HCT116 (cell line): ENCODE results near the gene UBE2E2. TPM values are rescaled to one million over a fixed set of nuclear protein-coding genes. Genes with fewer than 3 reads are reported as not detected.

Experiments
- ATAC-seq: fragments of 200-7000 bp; cut with Tn5 transposase; 2 replicates; pipeline ENCODE4 v1.9.1; 2020; ENCODE audit warnings: mild to moderate bottlenecking, moderate library complexity
- BruUV-seq: library from RNA; stranded (reverse); fragments of 400-500 nt; replicated peaks from 2 replicates; lab custom pipeline; 2021; lab: Mats Ljungman, UMichigan
- CTCF ChIA-PET: fragments of 300-600 bp; sonication (Branson Sonifier 250); formaldehyde crosslinking; loops from one replicate; lab custom pipeline; 2021; ENCODE audit warnings: antibody characterized with exemption; lab: Charles Lee
- POLR2A ChIA-PET: fragments of 300-600, 350-600 bp; sonication (Branson Sonifier 250); formaldehyde crosslinking; loops from one replicate; lab custom pipeline; 2021; ENCODE audit warnings: antibody characterized with exemption; lab: Charles Lee
- RAD21 ChIA-PET, 2 experiments: fragments of 300-600 bp; sonication (Branson Sonifier 250); formaldehyde crosslinking; loops; one replicate each; lab custom pipeline; 2023; ENCODE audit warnings: low total read pairs in 2 of 2; ENCODE audit not compliant: uncharacterized antibody in 2 of 2, unreplicated experiment in 2 of 2, low non-redundant PET in 1 of 2; lab: Charles Lee
- DNase-seq: peaks from one replicate; pipeline ENCODE4 v3.0.0-alpha.2; 2010; ENCODE audit warnings: low read depth, low spot score
- H2AFZ ChIP-seq: fragments of 200-600 bp; shearing (Covaris generic), sonication (generic); 2 replicates; pipeline ENCODE4 v1.6.1; 2017; ENCODE audit warnings: low read depth, mixed run types, mixed read lengths, antibody characterized with exemption, low read length; ENCODE audit not compliant: poor library complexity, severe bottlenecking
- H3K27ac ChIP-seq: 2 replicates; pipeline ENCODE4 v1.5.1; 2012; ENCODE audit warnings: low read depth, low read length
- H3K27me3 ChIP-seq: fragments of 200-600 bp; sonication (generic); 2 replicates; pipeline ENCODE4 v1.6.1; 2016; ENCODE audit warnings: mixed run types, low read length, mixed read lengths; ENCODE audit not compliant: insufficient read depth
- H3K36me3 ChIP-seq, 2 experiments: fragments of 200-500 bp in 1 of 2; fragments of 200-600 bp in 1 of 2; sonication (Bioruptor generic) in 1 of 2; sonication (generic) in 1 of 2; 2 replicates each; pipeline versions ENCODE4 v1.5.1 to v1.6.1; 2014 to 2016; ENCODE audit warnings: low read length in 2 of 2, inconsistent platforms in 1 of 2, mixed read lengths in 1 of 2, mixed run types in 1 of 2; ENCODE audit not compliant: insufficient read depth in 2 of 2, control insufficient read depth in 1 of 2
- H3K4me1 ChIP-seq, 2 experiments: fragments of 200-600 bp in 1 of 2; sonication (generic) in 1 of 2; 2 replicates each; pipeline versions ENCODE4 v1.5.1 to v1.6.1; 2012 to 2017; ENCODE audit warnings: low read length in 2 of 2, inconsistent platforms in 1 of 2, mild to moderate bottlenecking in 1 of 2, mixed read lengths in 1 of 2, mixed run types in 1 of 2, moderate library complexity in 1 of 2; ENCODE audit not compliant: insufficient read depth in 2 of 2, control insufficient read depth in 1 of 2
- H3K4me2 ChIP-seq: fragments of 200-600 bp; sonication (generic); 2 replicates; pipeline ENCODE4 v1.6.1; 2017; ENCODE audit warnings: mixed run types, low read length, mixed read lengths
- H3K4me3 ChIP-seq, 2 experiments: fragments of 200-600 bp in 1 of 2; sonication (generic) in 1 of 2; replicated peaks in 1 of 2; 2 replicates each; pipeline ENCODE4 v1.5.1; 2011 to 2016; ENCODE audit warnings: low read length in 2 of 2, control low read depth in 1 of 2, low read depth in 1 of 2, mild to moderate bottlenecking in 1 of 2, mixed read lengths in 1 of 2, mixed run types in 1 of 2
- H3K79me2 ChIP-seq: fragments of 200-600 bp; sonication (generic); 2 replicates; pipeline ENCODE4 v1.6.1; 2017; ENCODE audit warnings: mild to moderate bottlenecking, mixed run types, low read length, moderate library complexity, mixed read lengths; ENCODE audit not compliant: insufficient read depth
- H3K9ac ChIP-seq: fragments of 200-600 bp; sonication (generic); 2 replicates; pipeline ENCODE4 v1.6.1; 2016; ENCODE audit warnings: low read length, mixed read lengths
- H3K9me2 ChIP-seq: fragments of 200-600 bp; sonication (generic), shearing (Covaris generic); 2 replicates; pipeline ENCODE4 v1.6.1; 2017; ENCODE audit warnings: mixed run types, mild to moderate bottlenecking, moderate library complexity; ENCODE audit not compliant: insufficient read depth
- H3K9me3 ChIP-seq, 2 experiments: fragments of 200-500 bp in 1 of 2; fragments of 200-600 bp in 1 of 2; sonication (Bioruptor generic) in 1 of 2; sonication (generic) in 1 of 2; 2 replicates each; pipeline ENCODE4 v1.6.1; 2014 to 2017; ENCODE audit warnings: low read length in 2 of 2, mixed read lengths in 2 of 2, inconsistent platforms in 1 of 2, low read depth in 1 of 2, mild to moderate bottlenecking in 1 of 2, mixed run types in 1 of 2, moderate library complexity in 1 of 2; ENCODE audit not compliant: control insufficient read depth in 1 of 2, insufficient read depth in 1 of 2
- H4K20me1 ChIP-seq: fragments of 200-600 bp; sonication (generic), shearing (Covaris generic); 2 replicates; pipeline ENCODE4 v1.6.1; 2017; ENCODE audit warnings: mixed run types, mild to moderate bottlenecking, moderate library complexity; ENCODE audit not compliant: insufficient read depth
- CBX3 ChIP-seq: IDR thresholded peaks from 2 replicates; pipeline ENCODE4 v1.6.1; 2012; ENCODE audit warnings: low read depth
- JUND ChIP-seq: IDR thresholded peaks from 2 replicates; pipeline ENCODE4 v1.6.1; 2012
- RAD21 ChIP-seq: IDR thresholded peaks from 2 replicates; pipeline ENCODE4 v1.6.1; 2012; ENCODE audit warnings: low read depth, mild to moderate bottlenecking
- TCF7L2 ChIP-seq: IDR thresholded peaks from 2 replicates; pipeline ENCODE4 v1.7.0; 2011; ENCODE audit warnings: borderline replicate concordance, inconsistent platforms; ENCODE audit not compliant: insufficient read depth, insufficient read length; ENCODE audit errors: extremely low read depth
- intact Hi-C: fragments of 100-400 bp; cut with micrococcal nuclease; formaldehyde crosslinking; loops from 2 replicates; pipeline ENCODE4 v1.10.0; 2022
- total RNA-seq: library from RNA; stranded (reverse); gene quantifications from one replicate; pipeline ENCODE4 v1.2.1, GENCODE V29; 2021; ENCODE audit not compliant: unreplicated experiment
- TF ChIP-seq, protein P1 (sequence below): IDR thresholded peaks from 2 replicates; pipeline ENCODE4 v1.6.1; 2012; ENCODE audit warnings: low read depth

Gene UBE2E2
- total RNA-seq, 1 experiment from 2014 or later = 21.4 TPM

DNA sequence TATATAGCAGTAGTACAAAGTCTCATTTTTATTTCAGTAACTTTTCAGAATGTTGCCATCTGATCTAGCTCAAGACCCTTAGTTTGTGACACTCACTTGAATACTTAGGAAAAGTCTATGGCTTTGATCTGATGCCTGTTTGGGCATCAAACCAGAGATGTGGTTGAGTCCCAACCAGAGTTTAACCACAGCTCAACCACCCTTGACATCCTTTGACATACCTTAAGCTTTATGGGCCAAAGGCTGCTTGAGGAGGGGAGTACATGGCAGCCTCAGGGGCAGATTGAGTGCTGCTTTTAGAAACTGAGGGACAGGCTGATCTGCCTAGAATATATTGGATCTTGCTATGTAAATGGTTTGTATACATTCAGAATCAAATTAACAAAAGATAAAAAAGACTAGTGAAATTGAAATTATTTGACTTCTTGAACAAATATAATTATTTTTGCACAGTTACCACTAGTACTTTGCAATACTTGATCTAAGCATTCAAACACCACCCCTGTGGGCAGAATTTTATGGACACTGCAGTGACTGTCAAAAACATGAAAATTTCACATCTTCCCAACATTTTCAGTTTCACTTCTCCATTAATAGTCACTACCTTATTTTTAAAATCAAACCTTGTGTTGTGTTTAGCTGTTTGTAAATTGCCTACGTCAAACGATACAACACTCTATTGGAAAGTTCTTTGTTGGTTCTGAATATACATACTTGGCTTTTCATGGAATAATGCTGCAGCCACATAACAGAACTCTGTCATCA lies 199.8 kb downstream of the UBE2E2 start:
- H3K9me3 ChIP-seq = no peaks in the 10 kb centered on the region
- no peaks in the 10 kb centered on the region for H3K36me3 ChIP-seq
- DNase-seq = no peak
- no peak overlapping the region for H3K4me2 ChIP-seq
- intact Hi-C loops = no loop called here
- BruUV-seq = no TSS peak
- H2AFZ ChIP-seq = no peak overlapping the region
- no peak overlapping the region for H3K4me3 ChIP-seq
- CTCF ChIA-PET = no interaction called here
- H3K27me3 ChIP-seq = no peaks in the 10 kb centered on the region
- POLR2A ChIA-PET = no interaction called here
- H3K9ac ChIP-seq = no peak overlapping the region
- H3K4me1 ChIP-seq = no peaks in the 10 kb centered on the region
- RAD21 ChIA-PET = no interaction called here
- H3K27ac ChIP-seq = no peak overlapping the region
- H3K79me2 ChIP-seq = no peaks in the 10 kb centered on the region
- TF ChIP-seq RAD21 (no peak), TCF7L2 (no peak)
- TF ChIP-seq, protein P1, sequence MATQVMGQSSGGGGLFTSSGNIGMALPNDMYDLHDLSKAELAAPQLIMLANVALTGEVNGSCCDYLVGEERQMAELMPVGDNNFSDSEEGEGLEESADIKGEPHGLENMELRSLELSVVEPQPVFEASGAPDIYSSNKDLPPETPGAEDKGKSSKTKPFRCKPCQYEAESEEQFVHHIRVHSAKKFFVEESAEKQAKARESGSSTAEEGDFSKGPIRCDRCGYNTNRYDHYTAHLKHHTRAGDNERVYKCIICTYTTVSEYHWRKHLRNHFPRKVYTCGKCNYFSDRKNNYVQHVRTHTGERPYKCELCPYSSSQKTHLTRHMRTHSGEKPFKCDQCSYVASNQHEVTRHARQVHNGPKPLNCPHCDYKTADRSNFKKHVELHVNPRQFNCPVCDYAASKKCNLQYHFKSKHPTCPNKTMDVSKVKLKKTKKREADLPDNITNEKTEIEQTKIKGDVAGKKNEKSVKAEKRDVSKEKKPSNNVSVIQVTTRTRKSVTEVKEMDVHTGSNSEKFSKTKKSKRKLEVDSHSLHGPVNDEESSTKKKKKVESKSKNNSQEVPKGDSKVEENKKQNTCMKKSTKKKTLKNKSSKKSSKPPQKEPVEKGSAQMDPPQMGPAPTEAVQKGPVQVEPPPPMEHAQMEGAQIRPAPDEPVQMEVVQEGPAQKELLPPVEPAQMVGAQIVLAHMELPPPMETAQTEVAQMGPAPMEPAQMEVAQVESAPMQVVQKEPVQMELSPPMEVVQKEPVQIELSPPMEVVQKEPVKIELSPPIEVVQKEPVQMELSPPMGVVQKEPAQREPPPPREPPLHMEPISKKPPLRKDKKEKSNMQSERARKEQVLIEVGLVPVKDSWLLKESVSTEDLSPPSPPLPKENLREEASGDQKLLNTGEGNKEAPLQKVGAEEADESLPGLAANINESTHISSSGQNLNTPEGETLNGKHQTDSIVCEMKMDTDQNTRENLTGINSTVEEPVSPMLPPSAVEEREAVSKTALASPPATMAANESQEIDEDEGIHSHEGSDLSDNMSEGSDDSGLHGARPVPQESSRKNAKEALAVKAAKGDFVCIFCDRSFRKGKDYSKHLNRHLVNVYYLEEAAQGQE = no peak
- ATAC-seq = no peak
- no peaks in the 10 kb centered on the region for H3K9me2 ChIP-seq
- no peaks in the 10 kb centered on the region for H4K20me1 ChIP-seq

DNA sequence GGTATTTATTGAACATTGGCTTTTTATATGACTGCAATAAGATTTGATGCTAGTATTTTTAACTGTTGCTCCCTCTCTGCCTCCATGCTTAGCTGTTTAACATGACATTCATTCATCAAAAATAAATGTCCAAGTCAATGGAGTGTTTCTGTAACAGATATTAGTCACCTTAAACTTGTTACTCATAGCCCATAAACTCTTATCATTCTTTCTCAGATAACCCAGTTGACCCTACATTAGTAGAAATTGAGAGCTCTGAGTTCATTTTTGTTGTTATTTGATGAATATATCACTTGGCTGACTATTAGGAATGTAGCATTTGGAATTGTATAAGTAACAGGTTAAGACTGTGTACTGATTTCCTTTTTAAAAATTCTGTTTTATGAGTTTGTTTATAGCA lies 201.1 kb downstream of the UBE2E2 start:
- no peaks in the 10 kb centered on the region for H4K20me1 ChIP-seq
- no TSS peak for BruUV-seq

More for the DNA sequence above, 201.1 kb downstream of the UBE2E2 start:
- intact Hi-C loops = no loop called here
- no peak overlapping the region for H3K4me2 ChIP-seq
- H3K9ac ChIP-seq = no peak overlapping the region
- ATAC-seq = no peak
- no peak overlapping the region for H3K4me3 ChIP-seq
- H3K9me3 ChIP-seq = no peaks in the 10 kb centered on the region
- ChIA-PET RAD21 (no interaction called here), POLR2A (no interaction called here), CTCF (no interaction called here)
- H3K27me3 ChIP-seq = peaks cover 4% of the 10 kb centered on the region
- H2AFZ ChIP-seq = no peak overlapping the region
- no peaks in the 10 kb centered on the region for H3K4me1 ChIP-seq
- no peaks in the 10 kb centered on the region for H3K9me2 ChIP-seq
- no peaks in the 10 kb centered on the region for H3K36me3 ChIP-seq
- H3K27ac ChIP-seq = no peak overlapping the region
- no peak for DNase-seq
- 0 out of 2 replicates have a peak, but pooled peaks have one; percentile 8 for TF ChIP-seq JUND
- TF ChIP-seq CBX3 = no peak
- no peaks in the 10 kb centered on the region for H3K79me2 ChIP-seq
